Endodermal cell (in vitro differentiated cells): ENCODE measurements around the gene NKD2. TPM values are rescaled to one million over a fixed set of nuclear protein-coding genes. Genes with fewer than 3 reads are reported as not detected.

Experiments used
- DNase-seq: peaks from one replicate; pipeline ENCODE4 v3.0.0-alpha.2; 2017
- H3K27ac ChIP-seq: 2 replicates; pipeline ENCODE4 v1.5.1; 2013; ENCODE audit warnings: mild to moderate bottlenecking, low read depth, low read length, moderate library complexity
- H3K27me3 ChIP-seq: 2 replicates; pipeline ENCODE4 v1.6.1; 2013; ENCODE audit warnings: mild to moderate bottlenecking, low read length, moderate library complexity; ENCODE audit not compliant: insufficient read depth, control insufficient read depth, poor library complexity, severe bottlenecking
- H3K36me3 ChIP-seq: 2 replicates; pipeline ENCODE4 v1.7.0; 2013; ENCODE audit warnings: mild to moderate bottlenecking, low read length, moderate library complexity; ENCODE audit not compliant: control insufficient read depth, insufficient read depth
- H3K4me1 ChIP-seq: one replicate; pipeline ENCODE4 v1.7.0; 2013; ENCODE audit warnings: low read length; ENCODE audit not compliant: control insufficient read depth, insufficient read depth
- H3K4me3 ChIP-seq: 2 replicates; pipeline ENCODE4 v1.5.1; 2013; ENCODE audit warnings: mild to moderate bottlenecking, low read length, moderate library complexity
- H3K9ac ChIP-seq: 2 replicates; pipeline ENCODE4 v1.6.1; 2013; ENCODE audit warnings: mild to moderate bottlenecking, low read length, moderate library complexity; ENCODE audit not compliant: poor library complexity, severe bottlenecking; ENCODE audit errors: extremely low read depth
- H3K9me3 ChIP-seq: 2 replicates; pipeline ENCODE4 v1.6.1; 2013; ENCODE audit warnings: mild to moderate bottlenecking, low read length, moderate library complexity; ENCODE audit not compliant: control insufficient read depth
- H3K27ac Mint-ChIP-seq: 2 replicates; pipeline ENCODE4 v1.8.0; 2020; ENCODE audit warnings: mixed read lengths
- H3K27me3 Mint-ChIP-seq: 2 replicates; pipeline ENCODE4 v1.8.0; 2021; ENCODE audit warnings: mild to moderate bottlenecking, mixed read lengths; ENCODE audit not compliant: insufficient read depth
- H3K36me3 Mint-ChIP-seq: 2 replicates; pipeline ENCODE4 v1.8.0; 2020; ENCODE audit warnings: low read depth, mixed read lengths
- H3K4me1 Mint-ChIP-seq: 2 replicates; pipeline ENCODE4 v1.8.0; 2020; ENCODE audit warnings: mixed read lengths
- H3K4me3 Mint-ChIP-seq: 2 replicates; pipeline ENCODE4 v1.8.0; 2020; ENCODE audit warnings: mild to moderate bottlenecking, moderate library complexity, mixed read lengths
- H3K9me3 Mint-ChIP-seq: 2 replicates; pipeline ENCODE4 v1.8.0; 2020; ENCODE audit warnings: mild to moderate bottlenecking, mixed read lengths
- CTCF ChIP-seq: fragments of 200-600 bp; sonication (generic); conservative IDR thresholded peaks from 2 replicates; pipeline ENCODE4 v1.5.0; 2021; ENCODE audit warnings: antibody characterized with exemption, mild to moderate bottlenecking
- WGBS, 2 experiments: methylation state at CpG; one replicate each; pipeline versions ENCODE4 v1.1.5 to v1.1.7; 2013; ENCODE audit warnings: missing lambda C conversion rate in 2 of 2, mixed read lengths in 1 of 2; ENCODE audit not compliant: insufficient coverage in 1 of 2, insufficient read length in 1 of 2; 5-methylcytosine and 5-hydroxymethylcytosine counted together
- total RNA-seq, 2 donors: library from RNA; stranded (reverse); fragmentation: NEBNext Ultra II Directional in 1 of 2; extraction: Animal tissue kit (Norgen Biotek cat#: 25700) in 1 of 2; gene quantifications; 2 replicates in 1 of 2; 3 replicates in 1 of 2; pipeline ENCODE4 v1.2.1, GENCODE V29; 2021

The NKD2 gene
- total RNA-seq, 2 donors from 2014 or later: 11.2 to 13.9 TPM

- TF ChIP-seq CTCF: no peak
- H3K4me1 Mint-ChIP-seq: no peaks in the 10 kb centered on the region
- peaks cover 20% of the 10 kb centered on the region for H3K36me3 Mint-ChIP-seq
- no peaks in the 10 kb centered on the region for H3K4me1 ChIP-seq
- DNase-seq: no peak
- WGBS, 2 experiments: 96 to 97% methylated on average over 14 to 16 of the region's 16 CpGs
- no peak overlapping the region for H3K4me3 Mint-ChIP-seq
- H3K9ac ChIP-seq: no peak overlapping the region
- no peak overlapping the region for H3K27ac Mint-ChIP-seq
- H3K27ac ChIP-seq: peak overlapping the region; percentile 49
- no peak overlapping the region for H3K4me3 ChIP-seq
- no peaks in the 10 kb centered on the region for H3K9me3 ChIP-seq
- H3K27me3 Mint-ChIP-seq: no peaks in the 10 kb centered on the region
- H3K36me3 ChIP-seq: peaks cover 11% of the 10 kb centered on the region
- H3K27me3 ChIP-seq: no peaks in the 10 kb centered on the region
- H3K9me3 Mint-ChIP-seq: peaks cover 13% of the 10 kb centered on the region
These were observed 42.7 kb downstream of the NKD2 start for GRCh38 chr5:1051366-1051720.

GRCh38 chr5:1052076-1052475 is 43.5 kb downstream of the NKD2 start:
- Histone ChIP-seq H3K27me3 (no peaks in the 10 kb centered on the region), H3K9ac (no peak overlapping the region), H3K9me3 (no peaks in the 10 kb centered on the region), H3K4me3 (no peak overlapping the region), H3K27ac (no peak overlapping the region), H3K4me1 (no peaks in the 10 kb centered on the region), H3K36me3 (peaks cover 11% of the 10 kb centered on the region)
- Mint-ChIP-seq H3K9me3 (peaks cover 6% of the 10 kb centered on the region), H3K36me3 (peaks cover 23% of the 10 kb centered on the region), H3K4me1 (no peaks in the 10 kb centered on the region), H3K4me3 (no peak overlapping the region), H3K27me3 (no peaks in the 10 kb centered on the region), H3K27ac (no peak overlapping the region)
- no peak for DNase-seq
- no peak for TF ChIP-seq CTCF
- 93 to 96% methylated on average over 17 of the region's 17 CpGs for WGBS, 2 experiments

- H3K36me3 ChIP-seq: peaks cover 11% of the 10 kb centered on the region
- no peak for DNase-seq
- Mint-ChIP-seq H3K4me1 (no peaks in the 10 kb centered on the region), H3K27ac (no peak overlapping the region), H3K9me3 (no peaks in the 10 kb centered on the region), H3K36me3 (peaks cover 27% of the 10 kb centered on the region), H3K4me3 (no peak overlapping the region), H3K27me3 (no peaks in the 10 kb centered on the region)
- H3K4me1 ChIP-seq: no peaks in the 10 kb centered on the region
- H3K4me3 ChIP-seq: no peak overlapping the region
- no peak overlapping the region for H3K27ac ChIP-seq
- TF ChIP-seq CTCF: no peak
- no peak overlapping the region for H3K9ac ChIP-seq
- no peaks in the 10 kb centered on the region for H3K27me3 ChIP-seq
- WGBS, 2 experiments: 94 to 98% methylated on average over 20 to 29 of the region's 29 CpGs
- no peaks in the 10 kb centered on the region for H3K9me3 ChIP-seq
These were observed 44.2 kb downstream of the NKD2 start for GRCh38 chr5:1052641-1053390.
